Neuronal stem cell (in vitro differentiated cells): Measurements from ENCODE around the gene LCAT.

Experiments
- DNase-seq: peaks from one replicate; pipeline ENCODE4 v3.0.0-alpha.2; 2013; ENCODE audit warnings: low spot score
- H2AFZ ChIP-seq: one replicate; pipeline ENCODE4 v1.6.1; 2013; ENCODE audit warnings: mild to moderate bottlenecking, low read length, inconsistent platforms
- H2AK5ac ChIP-seq: 2 replicates; pipeline ENCODE4 v1.6.1; 2013; ENCODE audit warnings: low read depth, mild to moderate bottlenecking, inconsistent platforms, low read length, moderate library complexity, mixed read lengths
- H2BK120ac ChIP-seq: 2 replicates; pipeline ENCODE4 v1.6.1; 2013; ENCODE audit warnings: low read depth, mild to moderate bottlenecking, inconsistent platforms, low read length, moderate library complexity, mixed read lengths
- H2BK12ac ChIP-seq: one replicate; pipeline ENCODE4 v1.6.1; 2013; ENCODE audit warnings: low read length, inconsistent platforms
- H2BK15ac ChIP-seq: 2 replicates; pipeline ENCODE4 v1.6.1; 2013; ENCODE audit warnings: mild to moderate bottlenecking, low read length, inconsistent platforms, mixed read lengths
- H2BK5ac ChIP-seq: one replicate; pipeline ENCODE4 v1.6.1; 2013; ENCODE audit warnings: inconsistent platforms, mild to moderate bottlenecking, low read length, moderate library complexity
- H3K14ac ChIP-seq: one replicate; pipeline ENCODE4 v1.6.1; 2013; ENCODE audit warnings: low read length, inconsistent platforms
- H3K18ac ChIP-seq: 2 replicates; pipeline ENCODE4 v1.6.1; 2013; ENCODE audit warnings: low read length, inconsistent platforms
- H3K23ac ChIP-seq: 2 replicates; pipeline ENCODE4 v1.6.1; 2013; ENCODE audit warnings: low read depth, mild to moderate bottlenecking, mixed read lengths, low read length, inconsistent platforms; ENCODE audit not compliant: poor library complexity
- H3K27ac ChIP-seq: replicated peaks from 3 replicates; pipeline ENCODE4 v1.5.1; 2013; ENCODE audit warnings: low read length, inconsistent platforms
- H3K27me3 ChIP-seq, 3 experiments: 2 replicates each; pipeline ENCODE4 v1.6.1; 2013; ENCODE audit warnings: low read length in 3 of 3, mild to moderate bottlenecking in 2 of 3, inconsistent platforms in 1 of 3, low read depth in 1 of 3, mixed read lengths in 1 of 3, moderate library complexity in 1 of 3; ENCODE audit not compliant: control insufficient read depth in 3 of 3, insufficient read depth in 3 of 3
- H3K36me3 ChIP-seq, 2 donors: replicated peaks in 1 of 2; 2 replicates each; pipeline ENCODE4 v1.6.1; 2013; ENCODE audit warnings: low read length in 2 of 2; ENCODE audit not compliant: control insufficient read depth in 2 of 2, insufficient read depth in 2 of 2
- H3K4ac ChIP-seq: 2 replicates; pipeline ENCODE4 v1.6.1; 2013; ENCODE audit warnings: inconsistent platforms, mild to moderate bottlenecking, low read length, moderate library complexity
- H3K4me1 ChIP-seq, 2 donors: 1 replicate in 1 of 2; 2 replicates in 1 of 2; pipeline ENCODE4 v1.6.1; 2013; ENCODE audit warnings: low read length in 2 of 2, low read depth in 1 of 2; ENCODE audit not compliant: control insufficient read depth in 2 of 2, insufficient read depth in 1 of 2
- H3K4me2 ChIP-seq: one replicate; pipeline ENCODE4 v1.6.1; 2013; ENCODE audit warnings: mild to moderate bottlenecking, low read length, inconsistent platforms; ENCODE audit not compliant: insufficient read depth, poor library complexity, severe bottlenecking
- H3K4me3 ChIP-seq, 2 donors: 2 replicates each; pipeline ENCODE4 v1.5.1; 2013; ENCODE audit warnings: low read length in 2 of 2, mild to moderate bottlenecking in 2 of 2, inconsistent platforms in 1 of 2, moderate library complexity in 1 of 2
- H3K79me1 ChIP-seq: one replicate; pipeline ENCODE4 v1.6.1; 2013; ENCODE audit warnings: low read depth, mild to moderate bottlenecking, inconsistent platforms, low read length, moderate library complexity
- H3K9ac ChIP-seq: one replicate; pipeline ENCODE4 v1.6.1; 2013; ENCODE audit warnings: mild to moderate bottlenecking, low read depth, low read length, inconsistent platforms; ENCODE audit not compliant: poor library complexity
- H3K9me3 ChIP-seq, 2 donors: replicated peaks in 1 of 2; 2 replicates each; pipeline versions ENCODE3 to v1.6.1; 2013; ENCODE audit warnings: low read length in 2 of 2, mild to moderate bottlenecking in 2 of 2, inconsistent platforms in 1 of 2, low read depth in 1 of 2, mixed read lengths in 1 of 2, moderate library complexity in 1 of 2; ENCODE audit not compliant: control insufficient read depth in 2 of 2, insufficient read depth in 1 of 2
- H4K8ac ChIP-seq: one replicate; pipeline ENCODE4 v1.6.1; 2013; ENCODE audit warnings: low read depth, mild to moderate bottlenecking, inconsistent platforms, low read length, moderate library complexity
- H4K91ac ChIP-seq: one replicate; pipeline ENCODE4 v1.6.1; 2013; ENCODE audit warnings: low read length, low read depth, mild to moderate bottlenecking, inconsistent platforms; ENCODE audit not compliant: poor library complexity
- WGBS, 2 donors: extraction: QIAGEN DNeasy Blood & Tissue Kit; methylation state at CpG; one replicate each; pipeline ENCODE4 v1.1.7; 2013; ENCODE audit warnings: missing lambda C conversion rate in 2 of 2, mixed read lengths in 1 of 2; ENCODE audit not compliant: insufficient read length in 2 of 2, insufficient replicate concordance in 1 of 2; ENCODE audit errors: extremely low coverage in 2 of 2; 5-methylcytosine and 5-hydroxymethylcytosine counted together

The LCAT gene

GRCh38 chr16:67990018-67990386 is 46.1 kb upstream of the LCAT start:
- Histone ChIP-seq H3K9me3 (peaks cover 0 to 5% of the 10 kb centered on the region in 2 donors), H3K36me3 (no peaks in the 10 kb centered on the region), H2AFZ (no peak overlapping the region), H3K4me1 (peaks cover 1 to 3% of the 10 kb centered on the region in 2 donors), H3K14ac (no peak overlapping the region), H2BK12ac (no peak overlapping the region), H2BK15ac (no peak overlapping the region), H3K9ac (no peak overlapping the region), H4K91ac (no peak overlapping the region), H3K27ac (no peak overlapping the region), H3K79me1 (peaks cover 2% of the 10 kb centered on the region), H3K18ac (no peak overlapping the region), H3K23ac (no peak overlapping the region), H2BK5ac (no peak overlapping the region), H3K27me3 (peaks cover 0 to 36% (median 7%) of the 10 kb centered on the region in 3 experiments), H2AK5ac (peak overlapping the region; percentile 63), H3K4me2 (no peak overlapping the region), H3K4me3 (no peak overlapping the region), H3K4ac (no peak overlapping the region), H2BK120ac (no peak overlapping the region), H4K8ac (no peak overlapping the region)
- WGBS, 2 donors: no CpG with 5 or more reads among the region's 6 CpGs
- DNase-seq: no peak

- Histone ChIP-seq H2AFZ (no peak overlapping the region), H3K18ac (no peak overlapping the region), H2AK5ac (no peak overlapping the region), H3K9ac (peak overlapping the region; percentile 47), H3K14ac (peak overlapping the region; percentile 78), H3K27ac (no peak overlapping the region), H3K4me2 (no peak overlapping the region), H3K4me1 (peaks cover 3 to 4% of the 10 kb centered on the region in 2 donors), H3K9me3 (peaks cover 0 to 5% of the 10 kb centered on the region in 2 donors), H3K27me3 (peaks cover 0 to 36% (median 7%) of the 10 kb centered on the region in 3 experiments), H4K91ac (no peak overlapping the region), H2BK120ac (no peak overlapping the region), H2BK15ac (no peak overlapping the region), H3K23ac (no peak overlapping the region), H3K36me3 (no peaks in the 10 kb centered on the region), H2BK12ac (no peak overlapping the region), H3K79me1 (peaks cover 2% of the 10 kb centered on the region), H4K8ac (no peak overlapping the region), H2BK5ac (no peak overlapping the region), H3K4ac (no peak overlapping the region), H3K4me3 (peak overlapping the region in 1 of 2 donors; percentile 39)
- WGBS, 2 donors: no CpG with 5 or more reads among the region's 8 CpGs
- DNase-seq: no peak
Measured at GRCh38 chr16:67989322-67990017, 45.5 kb upstream of the LCAT start.

GRCh38 chr16:67988675-67989074 is 44.8 kb upstream of the LCAT start:
- Histone ChIP-seq H3K14ac (no peak overlapping the region), H2BK15ac (no peak overlapping the region), H3K4ac (no peak overlapping the region), H3K18ac (no peak overlapping the region), H2BK12ac (no peak overlapping the region), H3K4me1 (peaks cover 3 to 4% of the 10 kb centered on the region in 2 donors), H3K79me1 (peaks cover 2% of the 10 kb centered on the region), H3K36me3 (no peaks in the 10 kb centered on the region), H4K8ac (no peak overlapping the region), H3K9me3 (peaks cover 0 to 5% of the 10 kb centered on the region in 2 donors), H3K4me3 (no peak overlapping the region), H4K91ac (no peak overlapping the region), H2BK120ac (no peak overlapping the region), H3K4me2 (no peak overlapping the region), H3K23ac (no peak overlapping the region), H2AFZ (no peak overlapping the region), H3K9ac (no peak overlapping the region), H2BK5ac (no peak overlapping the region), H3K27ac (no peak overlapping the region), H3K27me3 (peaks cover 0 to 36% (median 7%) of the 10 kb centered on the region in 3 experiments), H2AK5ac (no peak overlapping the region)
- no peak for DNase-seq
- WGBS, 2 donors: no CpG with 5 or more reads among the region's 3 CpGs

- Histone ChIP-seq H2BK12ac (no peak overlapping the region), H3K18ac (no peak overlapping the region), H4K91ac (no peak overlapping the region), H3K23ac (no peak overlapping the region), H4K8ac (no peak overlapping the region), H3K4ac (no peak overlapping the region), H3K27ac (no peak overlapping the region), H3K9me3 (peaks cover 0 to 4% of the 10 kb centered on the region in 2 donors), H2AFZ (peak overlapping the region; percentile 12), H2BK5ac (no peak overlapping the region), H3K14ac (no peak overlapping the region), H3K4me3 (no peak overlapping the region), H3K36me3 (no peaks in the 10 kb centered on the region), H3K4me2 (no peak overlapping the region), H2BK15ac (no peak overlapping the region), H2BK120ac (no peak overlapping the region), H3K4me1 (peaks cover 0 to 4% of the 10 kb centered on the region in 2 donors), H3K27me3 (peaks cover 0 to 28% (median 3%) of the 10 kb centered on the region in 3 experiments), H3K79me1 (peaks cover 2% of the 10 kb centered on the region), H2AK5ac (no peak overlapping the region), H3K9ac (no peak overlapping the region)
- no peak for DNase-seq
- no CpG with 5 or more reads among the region's 11 CpGs for whole genome bisulfite sequencing, 2 donors
Measured at GRCh38 chr16:67987460-67988160, 43.7 kb upstream of the LCAT start.
